CD4-positive, alpha-beta T cell (primary cell): ENCODE results near the gene MPPED1. TPM values are rescaled to one million over a fixed set of nuclear protein-coding genes. Genes with fewer than 3 reads are reported as not detected.

Experiments
- ATAC-seq: fragments of 200-7000 bp; cut with Tn5 transposase; one replicate; pipeline ENCODE4 v1.10.0; 2022; ENCODE audit warnings: mild to moderate bottlenecking; ENCODE audit not compliant: poor library complexity
- CTCF ChIA-PET: fragments of 350-600 bp; sonication (Branson Sonifier 250); formaldehyde crosslinking; loops from one replicate; lab custom pipeline; 2021; ENCODE audit warnings: antibody characterized with exemption, inconsistent platforms; lab: Charles Lee
- POLR2A ChIA-PET: fragments of 350-600 bp; sonication (Branson Sonifier 250); formaldehyde crosslinking; loops from one replicate; lab custom pipeline; 2021; ENCODE audit warnings: antibody characterized with exemption, inconsistent platforms; lab: Charles Lee
- DNase-seq, 14 experiments: peaks; one replicate each; pipeline ENCODE4 v3.0.0-alpha.2; 2013 to 2020; ENCODE audit warnings: mixed read lengths in 2 of 14
- H3K27ac ChIP-seq, 2 donors: one replicate each; pipeline versions ENCODE4 v1.5.1 to v1.7.0; 2013; ENCODE audit warnings: low read length in 2 of 2, low read depth in 1 of 2, mild to moderate bottlenecking in 1 of 2
- H3K27me3 ChIP-seq, 2 experiments: 1 replicate in 1 of 2; 2 replicates in 1 of 2; pipeline versions ENCODE4 v1.6.1 to v1.7.0; 2013; ENCODE audit warnings: low read length in 2 of 2, control low read depth in 1 of 2, mild to moderate bottlenecking in 1 of 2, moderate library complexity in 1 of 2; ENCODE audit not compliant: insufficient read depth in 2 of 2, control insufficient read depth in 1 of 2
- H3K36me3 ChIP-seq: one replicate; pipeline ENCODE4 v1.6.1; 2013; ENCODE audit warnings: low read length, control low read depth; ENCODE audit not compliant: insufficient read depth
- H3K4me1 ChIP-seq: one replicate; pipeline ENCODE4 v1.6.1; 2013; ENCODE audit warnings: low read length, control low read depth; ENCODE audit not compliant: insufficient read depth
- H3K4me3 ChIP-seq: one replicate; pipeline ENCODE4 v1.5.1; 2013; ENCODE audit warnings: mild to moderate bottlenecking, low read length, moderate library complexity
- H3K9me3 ChIP-seq, 2 experiments: 1 replicate in 1 of 2; 2 replicates in 1 of 2; pipeline versions ENCODE4 v1.6.1 to v1.7.0; 2013; ENCODE audit warnings: low read length in 2 of 2, mild to moderate bottlenecking in 2 of 2, control low read depth in 1 of 2, moderate library complexity in 1 of 2; ENCODE audit not compliant: control insufficient read depth in 1 of 2, insufficient read depth in 1 of 2
- H3K27ac Mint-ChIP-seq: one replicate; pipeline ENCODE4 v1.8.0; 2020; ENCODE audit warnings: mixed read lengths
- H3K27me3 Mint-ChIP-seq: one replicate; pipeline ENCODE4 v1.8.0; 2021; ENCODE audit warnings: mixed read lengths
- H3K36me3 Mint-ChIP-seq: one replicate; pipeline ENCODE4 v1.8.0; 2021; ENCODE audit warnings: low read depth, mixed read lengths
- H3K4me1 Mint-ChIP-seq: one replicate; pipeline ENCODE4 v1.8.0; 2021; ENCODE audit warnings: low read depth, mixed read lengths
- H3K4me3 Mint-ChIP-seq: one replicate; pipeline ENCODE4 v1.8.0; 2020; ENCODE audit warnings: mild to moderate bottlenecking, mixed read lengths
- H3K9me3 Mint-ChIP-seq: one replicate; pipeline ENCODE4 v1.8.0; 2020; ENCODE audit warnings: mixed read lengths
- intact Hi-C, 2 experiments: fragments of 100-400 bp; cut with DNase I in 1 of 2; cut with micrococcal nuclease in 1 of 2; formaldehyde crosslinking; loops; one replicate each; pipeline versions ENCODE4 v1.15.1 to v1.9.0; 2023 to 2025; cut with DNase I, micrococcal nuclease
- total RNA-seq, 174 experiments: library from RNA in 2 of 174; stranded (reverse) in 2 of 174; gene quantifications; one replicate each; pipeline ENCODE4 v1.2.3 and lab custom pipeline; 2021 to 2026
- TF ChIP-seq, protein P1 (sequence below): fragments of 200-600 bp; IDR thresholded peaks from one replicate; pipeline ENCODE4 v1.8.0; 2022; ENCODE audit warnings: antibody characterized with exemption, mild to moderate bottlenecking

MPPED1 gene
- total RNA-seq, 2 experiments from 2014 or later: not detected

DNA sequence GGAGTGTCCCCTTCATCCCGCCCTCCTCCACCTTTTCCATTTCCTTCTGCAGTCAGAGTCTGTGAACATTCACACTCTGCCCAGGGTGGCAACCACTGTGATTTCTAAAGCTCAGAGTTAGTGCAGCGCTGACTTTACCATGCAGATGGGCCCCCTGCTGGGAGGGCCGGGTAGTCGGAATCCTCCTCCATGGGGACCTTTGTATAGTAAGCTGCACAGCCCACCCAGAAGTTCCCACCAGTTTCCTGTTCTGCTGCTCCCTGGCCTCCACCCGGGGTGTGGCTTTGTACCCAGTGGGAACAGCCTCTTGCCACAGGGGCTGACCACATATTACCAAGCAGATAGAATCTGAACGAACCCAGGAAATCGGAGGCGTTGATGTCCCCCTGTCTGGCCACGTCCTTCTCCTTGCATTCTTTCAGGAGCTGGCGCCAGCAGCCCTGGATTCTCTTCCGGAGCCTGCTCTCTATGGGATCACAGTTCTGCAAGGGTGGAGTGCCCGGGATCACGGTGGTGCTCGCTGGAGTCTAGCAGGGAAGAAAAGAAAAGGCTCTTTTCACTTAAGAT lies 125.3 kb downstream of the MPPED1 start:
- ChIA-PET CTCF (interaction anchor here (0.6 kb wide), 1 partner anchor 15 kb away, joined by 4 read pairs; no protein-coding TSS in a partner anchor), POLR2A (no interaction called here)
- Mint-ChIP-seq H3K36me3 (no peaks in the 10 kb centered on the region), H3K4me1 (no peaks in the 10 kb centered on the region), H3K27me3 (peaks cover 21% of the 10 kb centered on the region), H3K9me3 (no peaks in the 10 kb centered on the region), H3K27ac (no peak overlapping the region), H3K4me3 (no peak overlapping the region)
- Histone ChIP-seq H3K36me3 (no peaks in the 10 kb centered on the region), H3K4me3 (no peak overlapping the region), H3K4me1 (no peaks in the 10 kb centered on the region), H3K27ac (no peak overlapping the region), H3K27me3 (no peaks in the 10 kb centered on the region), H3K9me3 (peaks cover 0 to 5% of the 10 kb centered on the region in 2 experiments)
- intact Hi-C loops: no loop called here
- TF ChIP-seq, protein P1, sequence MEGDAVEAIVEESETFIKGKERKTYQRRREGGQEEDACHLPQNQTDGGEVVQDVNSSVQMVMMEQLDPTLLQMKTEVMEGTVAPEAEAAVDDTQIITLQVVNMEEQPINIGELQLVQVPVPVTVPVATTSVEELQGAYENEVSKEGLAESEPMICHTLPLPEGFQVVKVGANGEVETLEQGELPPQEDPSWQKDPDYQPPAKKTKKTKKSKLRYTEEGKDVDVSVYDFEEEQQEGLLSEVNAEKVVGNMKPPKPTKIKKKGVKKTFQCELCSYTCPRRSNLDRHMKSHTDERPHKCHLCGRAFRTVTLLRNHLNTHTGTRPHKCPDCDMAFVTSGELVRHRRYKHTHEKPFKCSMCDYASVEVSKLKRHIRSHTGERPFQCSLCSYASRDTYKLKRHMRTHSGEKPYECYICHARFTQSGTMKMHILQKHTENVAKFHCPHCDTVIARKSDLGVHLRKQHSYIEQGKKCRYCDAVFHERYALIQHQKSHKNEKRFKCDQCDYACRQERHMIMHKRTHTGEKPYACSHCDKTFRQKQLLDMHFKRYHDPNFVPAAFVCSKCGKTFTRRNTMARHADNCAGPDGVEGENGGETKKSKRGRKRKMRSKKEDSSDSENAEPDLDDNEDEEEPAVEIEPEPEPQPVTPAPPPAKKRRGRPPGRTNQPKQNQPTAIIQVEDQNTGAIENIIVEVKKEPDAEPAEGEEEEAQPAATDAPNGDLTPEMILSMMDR: no peak
- ATAC-seq (no peak), DNase-seq (no peak)

DNA sequence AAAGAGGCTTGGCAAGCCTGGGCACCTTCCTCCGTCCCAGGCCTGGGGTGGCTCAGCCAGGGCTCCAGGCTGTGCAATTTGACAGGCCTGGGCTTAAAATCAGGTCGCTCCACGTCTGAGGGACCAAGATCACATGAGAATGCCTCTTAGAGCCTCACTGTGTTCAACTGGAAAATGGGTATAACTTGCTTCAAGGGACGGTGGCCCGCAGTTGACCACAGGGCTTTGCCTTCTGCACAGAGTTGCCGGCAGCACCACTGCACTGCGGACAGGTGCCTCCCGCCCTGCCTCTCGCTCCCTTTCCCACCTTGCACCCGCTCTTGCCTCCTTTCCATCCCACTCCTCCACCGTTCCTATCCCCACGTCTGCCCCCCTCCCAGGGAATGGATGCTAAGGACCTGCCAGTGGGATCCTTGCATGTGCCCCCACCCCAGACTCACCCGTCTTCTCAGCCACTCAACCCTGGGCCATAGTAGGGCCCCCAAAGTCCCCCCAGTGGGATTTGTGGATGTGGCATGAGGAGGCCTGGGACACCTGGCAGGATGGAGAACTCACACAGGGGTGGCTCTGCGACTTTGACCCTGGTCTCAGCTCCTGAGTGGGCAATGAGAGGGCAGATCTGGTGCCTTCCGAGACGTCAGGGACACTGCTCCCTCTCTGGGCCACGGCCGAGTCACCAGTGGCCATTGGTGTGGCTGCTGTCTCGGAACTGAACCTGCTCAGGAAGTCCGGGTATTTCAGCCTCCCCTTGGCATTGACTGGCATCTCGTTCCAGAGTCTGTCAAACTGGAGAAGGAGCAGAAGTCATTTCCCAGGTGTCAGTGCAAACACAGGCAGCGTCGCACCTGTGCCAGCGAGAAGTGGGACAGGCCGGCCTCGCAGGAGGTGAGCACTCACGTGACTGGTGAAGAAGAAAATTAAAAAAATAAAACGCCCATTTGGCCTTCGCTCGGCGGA lies 128.0 kb downstream of the MPPED1 start:
- TF ChIP-seq, protein P1: no peak
- Mint-ChIP-seq H3K27me3 (peaks cover 26% of the 10 kb centered on the region), H3K4me1 (no peaks in the 10 kb centered on the region), H3K4me3 (no peak overlapping the region), H3K36me3 (no peaks in the 10 kb centered on the region), H3K9me3 (no peaks in the 10 kb centered on the region), H3K27ac (no peak overlapping the region)
- POLR2A ChIA-PET: no interaction called here
- intact Hi-C loops: no loop called here
- no peaks in the 10 kb centered on the region for H3K4me1 ChIP-seq
- no peak for ATAC-seq
- no peak overlapping the region for H3K27ac ChIP-seq
- H3K27me3 ChIP-seq: peaks cover 0 to 4% of the 10 kb centered on the region in 2 experiments
- DNase-seq: no peak
- CTCF ChIA-PET: no interaction called here
- no peak overlapping the region for H3K4me3 ChIP-seq
- H3K36me3 ChIP-seq: no peaks in the 10 kb centered on the region
- no peaks in the 10 kb centered on the region for H3K9me3 ChIP-seq

DNA sequence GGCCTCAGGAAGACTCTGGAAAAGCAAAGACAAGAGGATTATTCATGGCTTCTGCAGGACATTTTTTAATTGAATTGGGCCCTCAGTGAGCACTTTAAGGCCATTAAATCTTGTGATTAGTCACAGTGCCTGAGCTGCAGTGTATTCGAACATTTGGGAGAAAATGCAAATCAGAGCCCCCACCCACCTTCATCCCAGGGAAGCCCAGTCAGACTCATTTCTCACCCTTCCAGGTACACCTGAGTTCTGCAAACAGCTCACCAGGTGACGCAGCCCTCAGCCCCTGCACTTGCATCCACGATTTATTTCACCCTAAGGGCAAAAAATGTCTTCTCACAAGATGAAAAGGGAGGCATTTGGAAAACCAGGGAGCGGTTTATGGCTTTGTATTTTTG lies 128.7 kb downstream of the MPPED1 start:
- Histone ChIP-seq H3K4me3 (no peak overlapping the region), H3K36me3 (no peaks in the 10 kb centered on the region), H3K27me3 (peaks cover 0 to 4% of the 10 kb centered on the region in 2 experiments), H3K9me3 (no peaks in the 10 kb centered on the region), H3K27ac (no peak overlapping the region), H3K4me1 (no peaks in the 10 kb centered on the region)
- TF ChIP-seq, protein P1: no peak
- Mint-ChIP-seq H3K4me1 (no peaks in the 10 kb centered on the region), H3K27ac (no peak overlapping the region), H3K9me3 (no peaks in the 10 kb centered on the region), H3K36me3 (no peaks in the 10 kb centered on the region), H3K4me3 (no peak overlapping the region), H3K27me3 (peaks cover 24% of the 10 kb centered on the region)
- CTCF ChIA-PET: no interaction called here
- ATAC-seq (no peak), DNase-seq (no peak)
- intact Hi-C loops: no loop called here
- POLR2A ChIA-PET: no interaction called here
